Stimulated activated CD8-positive, alpha-beta memory T cell treated with anti-CD3 and anti-CD28 coated beads, Interleukin-7, amount 100 ng/mL, for 4 hours (primary cell): ENCODE measurements around the gene FLACC1.
"Not testable (repeated sequence)": the region's sequence is repeated elsewhere in the genome, so short reads cannot be mapped to it uniquely, and the experiment has no call there.

Source experiments
- DNase-seq, 2 donors: peaks; one replicate each; pipeline ENCODE4 v3.0.0-alpha.2; 2020; ENCODE audit warnings: low read depth in 2 of 2

Gene FLACC1

GRCh38 chr2:201357221-201357620, at the start of gene FLACC1:
Gene FLACC1, minus strand, starts transcription at chr2:201357345. Its CDS starts 5,941 bp downstream, at chr2:201351404.
- DNase-seq: no peak

GRCh38 chr2:201406077-201406662, 49.0 kb upstream of the FLACC1 start:
- DNase-seq: no peak

- DNase-seq: no peak
Measured at GRCh38 chr2:201404699-201405280, 47.6 kb upstream of the FLACC1 start.

GRCh38 chr2:201403880-201404279, 46.7 kb upstream of the FLACC1 start:
- DNase-seq: no peak

GRCh38 chr2:201402651-201403562, 45.8 kb upstream of the FLACC1 start:
- no peak for DNase-seq

GRCh38 chr2:201401815-201402214, 44.7 kb upstream of the FLACC1 start:
- no peak for DNase-seq

GRCh38 chr2:201396595-201396994, 39.5 kb upstream of the FLACC1 start:
- DNase-seq: no peak

DNA sequence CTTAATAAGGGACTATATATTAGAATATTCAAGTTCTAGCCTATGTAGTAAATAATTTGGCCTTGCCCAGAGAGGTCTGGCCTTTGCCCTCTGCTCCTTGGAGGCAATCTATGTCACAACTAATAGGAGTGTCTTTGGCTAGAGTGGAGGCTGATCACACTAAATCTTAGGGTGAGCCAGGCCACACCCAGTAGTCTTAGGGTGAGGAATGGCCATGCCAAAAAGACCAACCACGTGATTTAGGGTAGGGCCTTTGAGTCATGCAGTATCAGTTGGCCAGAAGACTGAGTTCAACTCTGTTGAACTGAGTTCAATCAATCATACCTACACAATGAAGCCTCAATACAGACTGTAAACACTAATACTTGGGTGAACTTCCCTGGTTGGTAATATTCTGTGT, 26.0 kb upstream of the FLACC1 start:
- no peak for DNase-seq

GRCh38 chr2:201378496-201379397, 21.6 kb upstream of the FLACC1 start:
- no peak for DNase-seq

DNA sequence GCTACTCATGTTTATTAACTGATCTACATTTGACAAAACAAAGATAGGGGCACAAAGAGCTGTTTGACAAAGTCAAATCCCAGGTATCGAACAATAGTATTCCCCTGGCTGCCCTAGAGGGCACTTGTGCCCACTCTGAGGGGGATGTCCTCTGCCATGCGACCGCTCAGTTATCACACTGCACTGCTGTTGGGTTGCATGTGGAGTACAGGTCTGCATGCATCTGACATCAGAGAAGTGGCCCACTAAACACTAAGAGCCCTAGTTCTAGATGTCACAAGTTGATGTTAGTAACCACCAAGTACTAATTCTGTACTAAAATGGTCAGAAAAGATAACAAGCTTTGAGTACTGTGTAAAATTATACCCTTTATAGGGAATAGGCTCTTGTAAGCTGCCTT, 20.1 kb upstream of the FLACC1 start:
- DNase-seq: no peak

- DNase-seq: no peak
Measured at GRCh38 chr2:201369775-201370174, 12.6 kb upstream of the FLACC1 start.

DNA sequence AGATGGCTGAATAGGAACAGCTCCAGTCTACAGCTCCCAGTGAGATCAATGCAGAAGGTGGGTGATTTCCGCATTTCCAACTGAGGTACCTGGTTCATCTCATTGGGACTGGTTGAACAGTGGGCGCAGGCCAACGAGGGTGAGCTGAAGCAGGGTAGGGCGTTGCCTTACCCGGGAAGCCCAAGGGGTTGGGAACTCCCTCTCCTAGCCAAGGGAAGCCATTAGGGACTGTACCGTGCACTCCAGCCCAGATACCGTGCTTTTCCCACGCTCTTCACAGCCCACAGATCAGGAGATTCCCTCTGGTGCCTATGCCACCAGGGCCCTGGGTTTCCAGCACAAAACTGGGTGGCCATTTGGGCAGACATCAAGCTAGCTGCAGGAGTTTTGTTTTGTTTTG, 12.2 kb upstream of the FLACC1 start:
- DNase-seq: not testable (repeated sequence)

- no peak for DNase-seq
Measured at GRCh38 chr2:201366146-201366545, 9.0 kb upstream of the FLACC1 start.

GRCh38 chr2:201363857-201364560, 6.9 kb upstream of the FLACC1 start:
- no peak for DNase-seq

DNA sequence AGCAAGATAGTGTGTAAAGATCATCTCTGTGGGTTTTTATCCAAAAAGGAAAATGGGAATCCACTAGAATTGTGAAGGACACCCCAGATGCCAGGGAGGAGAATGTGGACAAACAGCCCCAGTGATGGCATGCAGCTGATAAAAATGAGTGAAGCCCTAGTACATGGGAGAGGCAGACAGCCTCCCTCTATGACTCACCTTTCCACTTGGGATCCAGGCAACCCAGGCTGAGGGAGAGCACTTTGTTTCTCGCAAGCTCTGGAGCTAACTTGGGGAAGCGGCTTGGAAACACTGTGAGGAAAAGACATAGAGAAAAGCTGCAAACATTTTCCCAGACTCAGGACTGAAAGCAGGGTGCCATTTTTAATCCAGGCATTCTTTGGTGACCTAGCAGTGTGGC, 5.3 kb upstream of the FLACC1 start:
- no peak for DNase-seq

DNA sequence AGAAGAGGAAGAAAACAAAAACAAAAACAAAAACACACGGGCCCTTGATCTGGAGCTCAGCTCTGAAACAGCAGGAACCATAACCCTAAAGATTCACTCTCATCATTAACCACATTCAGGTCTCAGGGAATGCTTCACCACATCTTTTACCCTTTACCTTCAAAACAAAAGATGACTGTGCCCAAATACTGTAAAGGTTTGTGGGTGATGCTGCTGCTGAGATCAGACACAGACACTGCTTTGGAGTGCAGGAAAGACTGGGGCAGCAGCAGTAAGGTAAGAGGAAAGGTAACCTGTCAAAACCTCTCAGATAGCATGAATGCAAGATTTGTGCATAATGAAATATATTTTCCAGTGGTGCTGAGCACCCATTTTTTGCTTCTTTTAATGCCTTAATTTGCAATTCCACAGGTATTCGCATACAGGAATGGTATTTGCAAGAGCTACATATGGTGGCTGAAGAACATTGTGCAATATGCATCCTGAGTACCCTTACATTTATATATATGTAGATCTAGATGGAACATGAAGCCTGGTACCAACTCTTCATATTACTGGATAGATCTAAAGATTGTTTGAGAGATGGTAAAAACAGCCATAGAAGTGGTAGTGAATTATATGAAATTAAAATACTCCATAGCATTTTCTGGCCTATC, 4.1 kb upstream of the FLACC1 start:
- no peak for DNase-seq

GRCh38 chr2:201360256-201360655, 3.1 kb upstream of the FLACC1 start:
- no peak for DNase-seq

DNA sequence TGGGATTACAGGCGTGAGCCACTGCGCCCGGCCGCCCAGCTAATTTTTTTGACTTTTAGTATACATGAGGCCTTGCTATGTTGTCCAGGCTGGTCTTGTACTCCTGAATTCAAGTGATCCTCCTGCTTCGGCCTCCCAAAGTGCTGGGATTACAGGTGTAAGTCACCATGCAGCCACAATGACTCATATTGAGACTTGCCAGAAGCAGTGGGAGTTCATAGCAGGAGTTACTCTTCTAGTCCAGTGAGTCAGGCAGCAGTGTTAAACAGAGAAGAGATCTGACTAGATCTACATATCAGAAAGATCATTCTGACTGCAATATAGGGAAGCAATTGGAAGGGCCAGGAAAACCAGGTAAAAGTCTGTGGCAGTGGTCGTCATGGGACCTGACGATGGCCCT, 1.5 kb upstream of the FLACC1 start:
- DNase-seq: peak in 1 of 2 donors; percentile 7

DNA sequence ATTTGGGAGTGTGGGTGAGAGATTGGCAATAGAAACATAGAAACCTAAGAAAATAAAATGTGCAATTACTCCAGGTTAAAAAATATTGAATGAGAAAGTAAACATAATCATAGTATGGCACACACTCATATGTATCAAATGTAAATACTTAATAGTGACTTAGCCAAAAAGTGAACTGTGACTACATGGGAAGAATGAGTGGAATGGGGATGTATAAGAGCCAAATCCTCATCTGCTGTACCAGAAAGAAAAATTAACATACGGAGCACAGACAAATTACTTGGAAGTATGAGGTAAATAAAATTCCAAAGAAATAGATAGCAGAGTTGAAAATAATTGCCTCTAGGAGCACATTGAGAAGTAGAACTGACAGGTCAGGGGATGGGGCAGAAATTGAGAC, 4.0 kb downstream of the FLACC1 start:
- no peak for DNase-seq

DNA sequence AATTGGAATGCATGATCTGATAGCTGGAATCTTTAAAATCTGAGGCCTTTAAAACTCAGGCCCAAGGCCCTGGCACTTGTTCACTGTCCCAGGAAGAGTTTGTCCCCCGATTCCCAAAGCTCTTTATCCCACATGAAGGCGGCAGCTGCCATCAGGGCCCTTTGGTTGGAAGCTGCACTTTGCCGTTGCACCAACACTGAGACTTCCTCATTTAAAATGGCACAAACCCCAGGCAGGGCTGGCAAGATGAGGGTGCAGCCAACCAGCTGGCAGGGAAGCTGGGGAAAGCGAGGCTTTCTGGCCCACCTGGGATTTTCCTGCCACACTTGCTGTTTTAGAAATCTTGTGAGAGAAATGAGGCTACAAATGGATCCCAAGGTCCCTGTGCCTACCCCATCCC, 6.3 kb downstream of the FLACC1 start:
- no peak for DNase-seq

GRCh38 chr2:201349601-201350000, 7.5 kb downstream of the FLACC1 start:
- no peak for DNase-seq
